SH-SY5Y (cell line): Measurements from ENCODE around the gene ACTN4.

Experiments
- GATA2 ChIP-seq: IDR thresholded peaks from 2 replicates; pipeline ENCODE4 v1.6.1; 2011; ENCODE audit warnings: mild to moderate bottlenecking, low read depth, low read length
- GATA3 ChIP-seq: IDR thresholded peaks from 2 replicates; pipeline ENCODE4 v1.6.1; 2011; ENCODE audit warnings: low read depth, mild to moderate bottlenecking, low read length, moderate library complexity

The ACTN4 gene

GRCh38 chr19:38664503-38665211 is 17.2 kb downstream of the ACTN4 start:
- no peak for TF ChIP-seq GATA3
- no peak for TF ChIP-seq GATA2

- TF ChIP-seq GATA3 (no peak), GATA2 (no peak)
Measured at GRCh38 chr19:38665219-38665931, 17.9 kb downstream of the ACTN4 start.

- TF ChIP-seq GATA3 = no peak
- TF ChIP-seq GATA2 = no peak
Measured at GRCh38 chr19:38665950-38666662, 18.7 kb downstream of the ACTN4 start.

- TF ChIP-seq GATA2 (no peak), GATA3 (no peak)
Measured at GRCh38 chr19:38666663-38667511, 19.4 kb downstream of the ACTN4 start.

GRCh38 chr19:38667661-38668171 is 20.3 kb downstream of the ACTN4 start:
- TF ChIP-seq GATA3 (no peak), GATA2 (no peak)

- TF ChIP-seq GATA3 (no peak), GATA2 (no peak)
Measured at GRCh38 chr19:38669552-38669951, 22.1 kb downstream of the ACTN4 start.

- TF ChIP-seq GATA2 (no peak), GATA3 (no peak)
Measured at GRCh38 chr19:38670921-38671398, 23.5 kb downstream of the ACTN4 start.

- TF ChIP-seq GATA3 = no peak
- no peak for TF ChIP-seq GATA2
Measured at GRCh38 chr19:38671654-38672053, 24.2 kb downstream of the ACTN4 start.

- no peak for TF ChIP-seq GATA2
- no peak for TF ChIP-seq GATA3
Measured at GRCh38 chr19:38673030-38673429, 25.6 kb downstream of the ACTN4 start.

GRCh38 chr19:38674388-38675171 is 27.1 kb downstream of the ACTN4 start:
- no peak for TF ChIP-seq GATA2

GRCh38 chr19:38675611-38676010 is 28.2 kb downstream of the ACTN4 start:
- no peak for TF ChIP-seq GATA3
- no peak for TF ChIP-seq GATA2

- no peak for TF ChIP-seq GATA3
- no peak for TF ChIP-seq GATA2
Measured at GRCh38 chr19:38676023-38676877, 28.8 kb downstream of the ACTN4 start.
